Measurements from ENCODE around the gene MEGF9. TPM values are rescaled to one million over a fixed set of nuclear protein-coding genes. Genes with fewer than 3 reads are reported as not detected.

The MEGF9 gene
- total and polyA plus RNA-seq, 2 experiments from 2014 or later, result 10.3 to 27.4 TPM

DNA sequence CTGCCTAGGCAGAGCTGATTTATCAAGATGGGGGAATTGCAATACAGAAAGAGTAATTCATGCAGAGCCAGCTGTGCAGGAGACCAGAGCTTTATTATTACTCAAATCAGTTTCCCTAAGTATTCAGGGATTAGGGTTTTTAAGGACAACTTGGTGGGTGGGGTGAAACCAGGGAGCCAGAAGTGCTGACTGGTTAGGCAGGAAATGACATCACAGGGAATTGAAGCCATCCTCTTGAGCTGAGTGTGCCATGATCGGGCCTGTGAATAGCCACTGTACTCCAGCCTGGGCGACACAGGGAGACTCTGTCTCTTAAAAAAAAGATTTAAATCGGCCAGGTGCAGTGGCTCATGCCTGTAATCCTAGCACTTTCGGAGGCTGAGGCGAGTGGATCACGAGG, 89.0 kb downstream of the MEGF9 start:
- no peaks in the 10 kb centered on the region for H3K36me3 ChIP-seq (replicated peaks; ENCODE audit: insufficient read depth, low read depth)
- TF ChIP-seq EZH2phosphoT487 (IDR thresholded peaks at IDR 0.05; ENCODE audit: low read depth, severe bottlenecking, unreplicated experiment) (no peak), EZH2 (IDR thresholded peaks at IDR 0.05; ENCODE audit: borderline replicate concordance) (no peak)
- WGBS (ENCODE audit: low lambda C conversion rate, missing lambda C conversion rate), result 99% methylated on average over 6 of the region's 6 CpGs

DNA sequence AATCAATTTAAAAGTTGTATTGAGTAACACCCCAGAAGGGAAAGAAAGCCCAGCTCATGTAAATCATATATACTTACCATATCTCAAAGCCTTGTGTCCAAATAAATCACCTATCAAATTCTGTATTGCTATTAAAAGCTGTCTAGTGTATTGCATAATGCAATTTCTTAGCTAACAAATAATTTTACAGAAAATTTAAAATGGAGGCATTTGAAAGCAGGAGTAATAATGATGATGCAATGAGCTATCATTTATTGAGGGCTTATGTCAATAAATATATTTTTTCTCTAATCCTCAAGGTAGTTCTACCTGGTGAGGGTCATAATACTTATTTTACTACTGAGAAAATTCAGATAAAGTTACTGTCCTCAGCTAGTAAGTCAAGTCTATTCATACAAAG, 91.5 kb downstream of the MEGF9 start:
- H4K20me1 ChIP-seq (ENCODE audit: insufficient read depth, poor library complexity, severe bottlenecking), result no peaks in the 10 kb centered on the region
- DNase-seq (ENCODE audit: low spot score), result no peak
- H3K4me1 ChIP-seq (ENCODE audit: insufficient read depth), result no peaks in the 10 kb centered on the region
- no peaks in the 10 kb centered on the region for H3K79me2 ChIP-seq
- H3K9me2 ChIP-seq (replicated peaks; ENCODE audit: insufficient read depth), result no peaks in the 10 kb centered on the region
- no peak overlapping the region for H3K27ac ChIP-seq
- H3K4me3 ChIP-seq, result no peak overlapping the region
- H2AFZ ChIP-seq, result no peak overlapping the region
- no peak for TF ChIP-seq EZH2 (IDR thresholded peaks at IDR 0.05; ENCODE audit: borderline replicate concordance)
- TF ChIP-seq, protein P1, sequence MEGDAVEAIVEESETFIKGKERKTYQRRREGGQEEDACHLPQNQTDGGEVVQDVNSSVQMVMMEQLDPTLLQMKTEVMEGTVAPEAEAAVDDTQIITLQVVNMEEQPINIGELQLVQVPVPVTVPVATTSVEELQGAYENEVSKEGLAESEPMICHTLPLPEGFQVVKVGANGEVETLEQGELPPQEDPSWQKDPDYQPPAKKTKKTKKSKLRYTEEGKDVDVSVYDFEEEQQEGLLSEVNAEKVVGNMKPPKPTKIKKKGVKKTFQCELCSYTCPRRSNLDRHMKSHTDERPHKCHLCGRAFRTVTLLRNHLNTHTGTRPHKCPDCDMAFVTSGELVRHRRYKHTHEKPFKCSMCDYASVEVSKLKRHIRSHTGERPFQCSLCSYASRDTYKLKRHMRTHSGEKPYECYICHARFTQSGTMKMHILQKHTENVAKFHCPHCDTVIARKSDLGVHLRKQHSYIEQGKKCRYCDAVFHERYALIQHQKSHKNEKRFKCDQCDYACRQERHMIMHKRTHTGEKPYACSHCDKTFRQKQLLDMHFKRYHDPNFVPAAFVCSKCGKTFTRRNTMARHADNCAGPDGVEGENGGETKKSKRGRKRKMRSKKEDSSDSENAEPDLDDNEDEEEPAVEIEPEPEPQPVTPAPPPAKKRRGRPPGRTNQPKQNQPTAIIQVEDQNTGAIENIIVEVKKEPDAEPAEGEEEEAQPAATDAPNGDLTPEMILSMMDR (IDR thresholded peaks at IDR 0.05; ENCODE audit: poor library complexity), result no peak
- no peak for TF ChIP-seq EZH2phosphoT487 (IDR thresholded peaks at IDR 0.05; ENCODE audit: low read depth, severe bottlenecking, unreplicated experiment)
- no peaks in the 10 kb centered on the region for H3K27me3 ChIP-seq
- no peaks in the 10 kb centered on the region for H3K9me3 ChIP-seq (ENCODE audit: low read depth)
- H3K4me2 ChIP-seq, result no peak overlapping the region
- no peaks in the 10 kb centered on the region for H3K36me3 ChIP-seq (replicated peaks; ENCODE audit: insufficient read depth, low read depth)

More for the DNA sequence above, 89.0 kb downstream of the MEGF9 start:
- no peaks in the 10 kb centered on the region for H3K4me1 ChIP-seq (ENCODE audit: insufficient read depth)
- no peaks in the 10 kb centered on the region for H4K20me1 ChIP-seq (ENCODE audit: insufficient read depth, poor library complexity, severe bottlenecking)
- no peaks in the 10 kb centered on the region for H3K27me3 ChIP-seq
- no peaks in the 10 kb centered on the region for H3K9me2 ChIP-seq (replicated peaks; ENCODE audit: insufficient read depth)
- H3K4me2 ChIP-seq, result no peak overlapping the region
- no peaks in the 10 kb centered on the region for H3K79me2 ChIP-seq
- H3K27ac ChIP-seq, result no peak overlapping the region
- no peaks in the 10 kb centered on the region for H3K9me3 ChIP-seq (ENCODE audit: low read depth)
- H2AFZ ChIP-seq, result no peak overlapping the region
- no peak for DNase-seq (ENCODE audit: low spot score)
- H3K4me3 ChIP-seq, result no peak overlapping the region

DNA sequence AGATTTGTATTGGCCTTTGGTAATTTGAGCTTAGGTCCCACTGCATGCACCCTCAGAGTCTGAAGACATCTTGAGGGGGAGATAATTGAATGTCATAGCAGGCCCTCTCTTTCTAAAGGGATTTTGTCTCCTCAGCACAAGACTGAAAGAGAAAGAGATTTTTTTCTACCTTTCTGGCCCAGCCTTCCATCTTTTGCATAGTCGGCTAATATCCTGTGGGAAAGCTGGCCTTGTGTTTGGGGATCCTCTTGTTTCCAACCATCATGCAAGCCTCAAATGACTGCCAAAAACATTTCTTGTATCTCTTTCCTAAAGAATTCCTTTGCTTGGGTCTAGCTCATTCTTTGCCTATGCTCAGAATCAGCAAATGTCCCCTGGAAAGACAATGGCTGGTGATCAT, 92.3 kb downstream of the MEGF9 start:
- no peaks in the 10 kb centered on the region for H3K36me3 ChIP-seq (replicated peaks; ENCODE audit: insufficient read depth, low read depth)
- H3K4me2 ChIP-seq, result no peak overlapping the region
- H4K20me1 ChIP-seq (ENCODE audit: insufficient read depth, poor library complexity, severe bottlenecking), result no peaks in the 10 kb centered on the region
- no peak for TF ChIP-seq EZH2 (IDR thresholded peaks at IDR 0.05; ENCODE audit: borderline replicate concordance)
- no peak for TF ChIP-seq EZH2phosphoT487 (IDR thresholded peaks at IDR 0.05; ENCODE audit: low read depth, severe bottlenecking, unreplicated experiment)
- TF ChIP-seq, protein P1 (IDR thresholded peaks at IDR 0.05; ENCODE audit: poor library complexity), result no peak
- no peak for DNase-seq (ENCODE audit: low spot score)
- no peaks in the 10 kb centered on the region for H3K27me3 ChIP-seq
- no peaks in the 10 kb centered on the region for H3K9me2 ChIP-seq (replicated peaks; ENCODE audit: insufficient read depth)
- no peak overlapping the region for H2AFZ ChIP-seq
- no peaks in the 10 kb centered on the region for H3K79me2 ChIP-seq
- no peak overlapping the region for H3K27ac ChIP-seq
- WGBS (ENCODE audit: low lambda C conversion rate, missing lambda C conversion rate), result 100% methylated on average over 1 of the region's 1 CpG
- no peaks in the 10 kb centered on the region for H3K4me1 ChIP-seq (ENCODE audit: insufficient read depth)
- H3K9me3 ChIP-seq (ENCODE audit: low read depth), result no peaks in the 10 kb centered on the region
- H3K4me3 ChIP-seq, result no peak overlapping the region

DNA sequence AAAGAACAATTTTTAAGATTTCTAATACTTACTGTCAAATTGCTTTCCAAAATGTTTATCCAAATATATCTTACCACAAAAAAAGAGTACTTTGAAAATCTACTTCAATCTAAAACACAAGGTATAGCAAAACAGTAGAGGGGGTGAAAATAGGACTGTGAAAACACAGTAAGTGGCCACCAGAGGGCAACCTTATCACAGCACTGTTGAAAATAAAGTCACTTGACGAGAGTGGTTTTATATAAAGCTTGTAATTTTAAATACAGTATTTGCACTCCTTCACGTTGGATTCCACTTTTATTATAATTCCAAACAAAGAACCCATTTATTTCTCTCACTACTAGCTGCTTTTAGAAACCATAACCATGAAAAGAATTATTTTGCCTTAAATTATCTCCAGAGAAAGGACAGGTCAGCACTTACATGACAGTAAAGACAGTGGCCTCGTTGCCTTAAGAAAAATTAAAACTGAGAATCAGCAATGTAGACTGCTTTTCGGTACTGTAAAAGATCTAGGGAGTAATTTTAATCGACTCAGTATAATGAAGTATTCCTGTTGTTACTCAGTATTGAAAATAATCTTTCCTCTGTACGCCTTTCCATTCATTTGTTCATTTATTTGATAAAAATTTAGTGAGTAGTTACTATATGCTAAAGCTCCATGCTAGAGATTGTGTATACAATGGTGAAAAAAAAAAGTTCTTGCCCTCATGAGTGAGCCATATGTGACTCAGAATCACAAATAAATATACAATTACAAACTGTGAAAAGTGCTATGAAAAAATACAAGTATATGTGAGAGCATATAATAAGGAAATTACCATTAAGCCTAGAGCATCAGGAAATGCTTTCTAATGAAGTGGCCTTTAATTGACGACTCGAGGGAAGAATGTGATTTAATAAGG, 94.3 kb downstream of the MEGF9 start:
- Histone ChIP-seq H3K27me3 (no peaks in the 10 kb centered on the region), H3K79me2 (no peaks in the 10 kb centered on the region), H3K36me3 (replicated peaks; ENCODE audit: insufficient read depth, low read depth) (no peaks in the 10 kb centered on the region), H4K20me1 (ENCODE audit: insufficient read depth, poor library complexity, severe bottlenecking) (no peaks in the 10 kb centered on the region), H3K4me2 (peak overlapping the region; percentile 35), H3K4me1 (ENCODE audit: insufficient read depth) (no peaks in the 10 kb centered on the region), H3K9me2 (replicated peaks; ENCODE audit: insufficient read depth) (no peaks in the 10 kb centered on the region), H2AFZ (no peak overlapping the region), H3K27ac (no peak overlapping the region), H3K4me3 (no peak overlapping the region), H3K9me3 (ENCODE audit: low read depth) (no peaks in the 10 kb centered on the region)
- TF ChIP-seq, protein P1 (IDR thresholded peaks at IDR 0.05; ENCODE audit: poor library complexity), result peak; percentile 92
- no peak for TF ChIP-seq EZH2 (IDR thresholded peaks at IDR 0.05; ENCODE audit: borderline replicate concordance)
- no peak for TF ChIP-seq EZH2phosphoT487 (IDR thresholded peaks at IDR 0.05; ENCODE audit: low read depth, severe bottlenecking, unreplicated experiment)
- DNase-seq (ENCODE audit: low spot score), result peak; percentile 80
- WGBS (ENCODE audit: low lambda C conversion rate, missing lambda C conversion rate), result 59% methylated on average over 8 of the region's 8 CpGs
